SK-N-SH treated with all-trans-retinoic acid at 6 μM for 48 hours (cell line): ENCODE data around the gene AADACL3.

Experiments used
- ATAC-seq: fragments of 200-7000 bp; cut with Tn5 transposase; 3 replicates; pipeline ENCODE4 v1.9.1; 2020; ENCODE audit warnings: mild to moderate bottlenecking, moderate library complexity
- ARNTL ChIP-seq: fragments of 450-650 bp; formaldehyde crosslinking; IDR thresholded peaks from 2 replicates; pipeline ENCODE4 v1.5.0; 2020; ENCODE audit warnings: low read depth, mild to moderate bottlenecking, moderate library complexity, borderline replicate concordance
- BACH2 ChIP-seq: fragments of 250-450 bp; sonication (Bioruptor Pico); IDR thresholded peaks from 2 replicates; pipeline ENCODE4 v1.9.0; 2021; ENCODE audit warnings: mild to moderate bottlenecking, borderline replicate concordance
- CSDC2 ChIP-seq: fragments of 250-450 bp; sonication (Bioruptor Pico); IDR thresholded peaks from 2 replicates; pipeline ENCODE4 v1.5.0; 2020; ENCODE audit warnings: mild to moderate bottlenecking, moderate library complexity
- ESRRG ChIP-seq: fragments of 250-450 bp; sonication (Bioruptor Pico); IDR thresholded peaks from 2 replicates; pipeline ENCODE4 v1.6.1; 2021; ENCODE audit warnings: mild to moderate bottlenecking
- GLIS3 ChIP-seq: fragments of 250-450 bp; sonication (Bioruptor Pico); IDR thresholded peaks from 2 replicates; pipeline ENCODE4 v1.5.0; 2020; ENCODE audit warnings: mild to moderate bottlenecking, moderate library complexity
- OSR1 ChIP-seq: fragments of 250-450 bp; sonication (Bioruptor Pico); IDR thresholded peaks from 2 replicates; pipeline ENCODE4 v1.8.0; 2022; ENCODE audit warnings: moderate library complexity, mild to moderate bottlenecking, inconsistent platforms
- PPARA ChIP-seq: fragments of 250-450 bp; sonication (Bioruptor Pico); IDR thresholded peaks from 2 replicates; pipeline ENCODE4 v1.5.0; 2020; ENCODE audit warnings: mild to moderate bottlenecking, borderline replicate concordance
- SNAI2 ChIP-seq: fragments of 250-450 bp; sonication (Bioruptor Pico); IDR thresholded peaks from 2 replicates; pipeline ENCODE4 v1.5.0; 2020; ENCODE audit warnings: mild to moderate bottlenecking, moderate library complexity
- TCF4 ChIP-seq: fragments of 250-450 bp; sonication (Bioruptor Pico); IDR thresholded peaks from 2 replicates; pipeline ENCODE4 v1.8.0; 2021; ENCODE audit warnings: mild to moderate bottlenecking, moderate library complexity, borderline replicate concordance
- TOX ChIP-seq: fragments of 250-450 bp; sonication (Bioruptor Pico); IDR thresholded peaks from 2 replicates; pipeline ENCODE4 v1.8.0; 2021; ENCODE audit warnings: mild to moderate bottlenecking, moderate library complexity, borderline replicate concordance
- ZC3H10 ChIP-seq: fragments of 250-450 bp; sonication (Bioruptor Pico); IDR thresholded peaks from 2 replicates; pipeline ENCODE4 v1.5.1; 2021; ENCODE audit warnings: mild to moderate bottlenecking, moderate library complexity
- ZFP30 ChIP-seq: fragments of 450-650 bp; formaldehyde crosslinking; IDR thresholded peaks from 2 replicates; pipeline ENCODE4 v1.5.0; 2022; ENCODE audit warnings: mild to moderate bottlenecking, moderate library complexity
- ZNF565 ChIP-seq: fragments of 450-650 bp; formaldehyde crosslinking; conservative IDR thresholded peaks from 2 replicates; pipeline ENCODE4 v1.5.0; 2020; ENCODE audit warnings: low read depth, mild to moderate bottlenecking, moderate library complexity
- ZNF70 ChIP-seq: fragments of 450-650 bp; formaldehyde crosslinking; IDR thresholded peaks from 2 replicates; pipeline ENCODE4 v1.5.0; 2020; ENCODE audit warnings: mild to moderate bottlenecking, moderate library complexity
- ZNF8 ChIP-seq: fragments of 450-650 bp; formaldehyde crosslinking; IDR thresholded peaks from 2 replicates; pipeline ENCODE4 v1.5.0; 2020; ENCODE audit warnings: mild to moderate bottlenecking, moderate library complexity
- TF ChIP-seq, protein P1 (sequence below): fragments of 250-450 bp; sonication (Bioruptor Pico); IDR thresholded peaks from 2 replicates; pipeline ENCODE4 v1.5.0; 2020; ENCODE audit warnings: mild to moderate bottlenecking, moderate library complexity
- TF ChIP-seq, protein P2 (sequence below): fragments of 250-450 bp; sonication (Bioruptor Pico); IDR thresholded peaks from 2 replicates; pipeline ENCODE4 v1.5.1; 2021; ENCODE audit warnings: mild to moderate bottlenecking, moderate library complexity
- TF ChIP-seq, protein P3 (sequence below): fragments of 250-450 bp; sonication (Bioruptor Pico); IDR thresholded peaks from 2 replicates; pipeline ENCODE4 v1.5.1; 2020; ENCODE audit warnings: low read depth, mild to moderate bottlenecking, moderate library complexity
- TF ChIP-seq, protein P4 (sequence below): fragments of 250-450 bp; sonication (Bioruptor Pico); IDR thresholded peaks from 2 replicates; pipeline ENCODE4 v1.8.0; 2020; ENCODE audit warnings: mild to moderate bottlenecking, moderate library complexity, borderline replicate concordance

The AADACL3 gene

DNA sequence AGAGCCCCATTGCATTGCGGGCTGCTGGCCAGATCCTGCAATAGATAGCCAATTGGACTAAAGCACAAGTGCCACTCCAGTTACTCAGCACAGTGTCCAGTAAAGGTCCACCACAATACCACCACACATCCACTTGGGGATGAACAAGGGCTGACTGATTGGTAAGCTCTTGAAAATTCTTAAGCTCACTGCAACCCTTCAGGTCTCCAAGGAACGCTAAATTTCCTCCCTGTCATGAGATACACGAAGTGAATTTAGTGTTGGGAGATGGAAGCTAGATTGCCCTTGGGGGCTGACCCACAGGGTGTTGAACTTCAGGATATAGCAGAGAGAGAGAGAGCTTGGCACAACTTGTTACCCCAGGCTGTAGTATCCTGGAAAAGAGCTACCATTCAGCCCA, 9.8 kb upstream of the AADACL3 start (continued):
- TF ChIP-seq, protein P1, sequence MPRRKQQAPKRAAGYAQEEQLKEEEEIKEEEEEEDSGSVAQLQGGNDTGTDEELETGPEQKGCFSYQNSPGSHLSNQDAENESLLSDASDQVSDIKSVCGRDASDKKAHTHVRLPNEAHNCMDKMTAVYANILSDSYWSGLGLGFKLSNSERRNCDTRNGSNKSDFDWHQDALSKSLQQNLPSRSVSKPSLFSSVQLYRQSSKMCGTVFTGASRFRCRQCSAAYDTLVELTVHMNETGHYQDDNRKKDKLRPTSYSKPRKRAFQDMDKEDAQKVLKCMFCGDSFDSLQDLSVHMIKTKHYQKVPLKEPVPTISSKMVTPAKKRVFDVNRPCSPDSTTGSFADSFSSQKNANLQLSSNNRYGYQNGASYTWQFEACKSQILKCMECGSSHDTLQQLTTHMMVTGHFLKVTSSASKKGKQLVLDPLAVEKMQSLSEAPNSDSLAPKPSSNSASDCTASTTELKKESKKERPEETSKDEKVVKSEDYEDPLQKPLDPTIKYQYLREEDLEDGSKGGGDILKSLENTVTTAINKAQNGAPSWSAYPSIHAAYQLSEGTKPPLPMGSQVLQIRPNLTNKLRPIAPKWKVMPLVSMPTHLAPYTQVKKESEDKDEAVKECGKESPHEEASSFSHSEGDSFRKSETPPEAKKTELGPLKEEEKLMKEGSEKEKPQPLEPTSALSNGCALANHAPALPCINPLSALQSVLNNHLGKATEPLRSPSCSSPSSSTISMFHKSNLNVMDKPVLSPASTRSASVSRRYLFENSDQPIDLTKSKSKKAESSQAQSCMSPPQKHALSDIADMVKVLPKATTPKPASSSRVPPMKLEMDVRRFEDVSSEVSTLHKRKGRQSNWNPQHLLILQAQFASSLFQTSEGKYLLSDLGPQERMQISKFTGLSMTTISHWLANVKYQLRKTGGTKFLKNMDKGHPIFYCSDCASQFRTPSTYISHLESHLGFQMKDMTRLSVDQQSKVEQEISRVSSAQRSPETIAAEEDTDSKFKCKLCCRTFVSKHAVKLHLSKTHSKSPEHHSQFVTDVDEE (CRISPR knock-in tag), result no peak
- no peak for TF ChIP-seq CSDC2
- TF ChIP-seq, protein P2, sequence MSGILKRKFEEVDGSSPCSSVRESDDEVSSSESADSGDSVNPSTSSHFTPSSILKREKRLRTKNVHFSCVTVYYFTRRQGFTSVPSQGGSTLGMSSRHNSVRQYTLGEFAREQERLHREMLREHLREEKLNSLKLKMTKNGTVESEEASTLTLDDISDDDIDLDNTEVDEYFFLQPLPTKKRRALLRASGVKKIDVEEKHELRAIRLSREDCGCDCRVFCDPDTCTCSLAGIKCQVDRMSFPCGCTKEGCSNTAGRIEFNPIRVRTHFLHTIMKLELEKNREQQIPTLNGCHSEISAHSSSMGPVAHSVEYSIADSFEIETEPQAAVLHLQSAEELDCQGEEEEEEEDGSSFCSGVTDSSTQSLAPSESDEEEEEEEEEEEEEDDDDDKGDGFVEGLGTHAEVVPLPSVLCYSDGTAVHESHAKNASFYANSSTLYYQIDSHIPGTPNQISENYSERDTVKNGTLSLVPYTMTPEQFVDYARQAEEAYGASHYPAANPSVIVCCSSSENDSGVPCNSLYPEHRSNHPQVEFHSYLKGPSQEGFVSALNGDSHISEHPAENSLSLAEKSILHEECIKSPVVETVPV (CRISPR knock-in tag), result no peak
- no peak for TF ChIP-seq GLIS3 (CRISPR knock-in tag)
- TF ChIP-seq, protein P3, sequence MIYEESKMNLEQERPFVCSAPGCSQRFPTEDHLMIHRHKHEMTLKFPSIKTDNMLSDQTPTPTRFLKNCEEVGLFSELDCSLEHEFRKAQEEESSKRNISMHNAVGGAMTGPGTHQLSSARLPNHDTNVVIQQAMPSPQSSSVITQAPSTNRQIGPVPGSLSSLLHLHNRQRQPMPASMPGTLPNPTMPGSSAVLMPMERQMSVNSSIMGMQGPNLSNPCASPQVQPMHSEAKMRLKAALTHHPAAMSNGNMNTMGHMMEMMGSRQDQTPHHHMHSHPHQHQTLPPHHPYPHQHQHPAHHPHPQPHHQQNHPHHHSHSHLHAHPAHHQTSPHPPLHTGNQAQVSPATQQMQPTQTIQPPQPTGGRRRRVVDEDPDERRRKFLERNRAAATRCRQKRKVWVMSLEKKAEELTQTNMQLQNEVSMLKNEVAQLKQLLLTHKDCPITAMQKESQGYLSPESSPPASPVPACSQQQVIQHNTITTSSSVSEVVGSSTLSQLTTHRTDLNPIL (CRISPR knock-in tag), result no peak
- TF ChIP-seq ESRRG, result no peak
- no peak for TF ChIP-seq ZNF565 (CRISPR knock-in tag)
- TF ChIP-seq TCF4 (CRISPR knock-in tag), result no peak

DNA sequence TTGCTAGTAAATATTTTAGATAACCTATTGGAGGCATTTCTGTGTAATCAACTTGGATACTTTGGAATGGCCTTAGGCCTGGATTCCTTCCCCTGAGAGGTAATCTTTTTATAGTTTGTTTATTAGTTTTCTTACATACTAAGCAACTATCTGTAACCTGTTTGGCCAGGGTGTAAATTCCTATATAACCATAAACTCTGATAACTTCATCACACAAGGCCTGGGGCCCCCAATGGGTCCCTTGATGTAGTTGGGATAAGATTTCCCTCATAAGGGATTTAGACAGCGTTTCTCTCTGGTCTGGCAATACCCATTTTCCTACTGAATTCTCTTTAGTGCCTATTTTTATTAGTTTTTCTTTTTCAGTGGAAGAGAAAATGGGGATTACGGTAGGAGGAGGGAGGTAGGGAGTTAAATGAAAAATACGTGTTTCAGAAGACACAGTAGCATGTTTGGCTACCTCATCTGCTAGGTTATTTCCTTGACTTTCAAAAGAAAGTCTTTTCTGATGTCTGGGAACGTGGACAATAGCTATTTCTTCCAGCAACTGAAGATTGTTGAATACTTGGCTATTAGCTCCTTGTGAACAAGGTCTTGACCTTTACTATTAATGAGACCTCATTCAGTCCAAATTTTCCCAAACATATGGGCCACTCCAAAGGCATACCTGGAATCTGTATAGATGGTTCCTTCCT, 7.4 kb upstream of the AADACL3 start:
- TF ChIP-seq ZNF8 (no peak), CSDC2 (no peak), GLIS3 (CRISPR knock-in tag) (no peak), TOX (CRISPR knock-in tag) (no peak)

DNA sequence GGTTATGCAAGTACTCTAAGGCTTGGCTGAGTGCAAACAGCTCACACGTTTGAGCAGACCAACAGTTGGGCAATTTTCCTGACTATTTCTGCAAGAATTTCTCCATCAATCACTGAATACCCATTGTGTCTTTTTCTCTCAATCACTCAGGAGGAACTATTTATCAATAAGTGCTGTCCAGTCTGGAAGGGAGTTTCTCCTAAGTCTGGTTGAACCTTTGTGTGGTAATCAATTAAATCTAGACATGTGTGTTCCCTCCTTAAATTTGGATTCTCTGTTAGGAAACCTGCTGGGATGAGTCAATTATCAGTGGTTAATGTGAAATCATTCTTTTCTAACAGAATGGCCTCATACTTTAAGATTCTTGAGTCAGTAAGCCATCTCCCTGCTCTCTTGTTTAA, 6.8 kb upstream of the AADACL3 start:
- ATAC-seq, result no peak
- TF ChIP-seq, protein P4, sequence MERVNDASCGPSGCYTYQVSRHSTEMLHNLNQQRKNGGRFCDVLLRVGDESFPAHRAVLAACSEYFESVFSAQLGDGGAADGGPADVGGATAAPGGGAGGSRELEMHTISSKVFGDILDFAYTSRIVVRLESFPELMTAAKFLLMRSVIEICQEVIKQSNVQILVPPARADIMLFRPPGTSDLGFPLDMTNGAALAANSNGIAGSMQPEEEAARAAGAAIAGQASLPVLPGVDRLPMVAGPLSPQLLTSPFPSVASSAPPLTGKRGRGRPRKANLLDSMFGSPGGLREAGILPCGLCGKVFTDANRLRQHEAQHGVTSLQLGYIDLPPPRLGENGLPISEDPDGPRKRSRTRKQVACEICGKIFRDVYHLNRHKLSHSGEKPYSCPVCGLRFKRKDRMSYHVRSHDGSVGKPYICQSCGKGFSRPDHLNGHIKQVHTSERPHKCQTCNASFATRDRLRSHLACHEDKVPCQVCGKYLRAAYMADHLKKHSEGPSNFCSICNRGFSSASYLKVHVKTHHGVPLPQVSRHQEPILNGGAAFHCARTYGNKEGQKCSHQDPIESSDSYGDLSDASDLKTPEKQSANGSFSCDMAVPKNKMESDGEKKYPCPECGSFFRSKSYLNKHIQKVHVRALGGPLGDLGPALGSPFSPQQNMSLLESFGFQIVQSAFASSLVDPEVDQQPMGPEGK (CRISPR knock-in tag), result no peak
- TF ChIP-seq, protein P3 (CRISPR knock-in tag), result no peak
- no peak for TF ChIP-seq TCF4 (CRISPR knock-in tag)
- no peak for TF ChIP-seq ZFP30 (CRISPR knock-in tag)
- no peak for TF ChIP-seq ZNF565 (CRISPR knock-in tag)
- no peak for TF ChIP-seq ESRRG
- TF ChIP-seq ZNF70 (CRISPR knock-in tag), result no peak

More for the DNA sequence above, 7.4 kb upstream of the AADACL3 start:
- no peak for ATAC-seq

GRCh38 chr1:12709696-12710095, 6.2 kb upstream of the AADACL3 start:
- TF ChIP-seq OSR1, result no peak
- TF ChIP-seq TCF4 (CRISPR knock-in tag), result no peak
- no peak for TF ChIP-seq SNAI2 (CRISPR knock-in tag)
- TF ChIP-seq PPARA (CRISPR knock-in tag), result no peak
- no peak for TF ChIP-seq BACH2 (CRISPR knock-in tag)
- TF ChIP-seq ARNTL (CRISPR knock-in tag), result no peak
- TF ChIP-seq ZNF565 (CRISPR knock-in tag), result no peak
- TF ChIP-seq GLIS3 (CRISPR knock-in tag), result no peak
- TF ChIP-seq, protein P2 (CRISPR knock-in tag), result no peak
- TF ChIP-seq, protein P4 (CRISPR knock-in tag), result no peak
- TF ChIP-seq ZC3H10 (CRISPR knock-in tag), result no peak
- TF ChIP-seq TOX (CRISPR knock-in tag), result no peak
- ATAC-seq, result no peak
